Esophagus (tissue), 2 donors: ENCODE data around the gene FUT8. TPM values are rescaled to one million over a fixed set of nuclear protein-coding genes. Genes with fewer than 3 reads are reported as not detected.
"Not testable (repeated sequence)": the region's sequence is repeated elsewhere in the genome, so short reads cannot be mapped to it uniquely, and the experiment has no call there.

Experiments
- H3K27ac ChIP-seq, 2 donors: one replicate each; pipeline ENCODE4 v1.5.1; 2013; ENCODE audit warnings: low read depth in 2 of 2, mild to moderate bottlenecking in 2 of 2, inconsistent platforms in 1 of 2, low read length in 1 of 2, moderate library complexity in 1 of 2
- H3K27me3 ChIP-seq, 2 donors: one replicate each; pipeline ENCODE4 v1.6.1; 2013; ENCODE audit warnings: low read length in 2 of 2, control low read depth in 1 of 2, mild to moderate bottlenecking in 1 of 2; ENCODE audit not compliant: insufficient read depth in 2 of 2, control insufficient read depth in 1 of 2
- H3K36me3 ChIP-seq, 2 donors: one replicate each; pipeline ENCODE4 v1.6.1; 2013; ENCODE audit warnings: low read length in 1 of 2; ENCODE audit not compliant: control insufficient read depth in 2 of 2, insufficient read depth in 2 of 2
- H3K4me1 ChIP-seq, 2 donors: one replicate each; pipeline ENCODE4 v1.6.1; 2013; ENCODE audit warnings: low read length in 1 of 2; ENCODE audit not compliant: control insufficient read depth in 2 of 2, insufficient read depth in 2 of 2
- H3K4me3 ChIP-seq, 2 donors: one replicate each; pipeline ENCODE4 v1.5.1; 2013; ENCODE audit warnings: low read length in 2 of 2, mild to moderate bottlenecking in 2 of 2, low read depth in 1 of 2, moderate library complexity in 1 of 2
- H3K9me3 ChIP-seq, 2 donors: one replicate each; pipeline ENCODE4 v1.6.1; 2013; ENCODE audit warnings: mild to moderate bottlenecking in 2 of 2, low read depth in 1 of 2, low read length in 1 of 2, moderate library complexity in 1 of 2; ENCODE audit not compliant: control insufficient read depth in 2 of 2, insufficient read depth in 1 of 2
- WGBS, 2 donors: extraction: QIAGEN DNeasy Blood & Tissue Kit; methylation state at CpG; one replicate each; pipeline ENCODE4 v1.1.7; 2013; 5-methylcytosine and 5-hydroxymethylcytosine counted together
- polyA plus RNA-seq, 2 donors: library from polyadenylated mRNA; stranded (reverse); fragments of 200-250 nt; gene quantifications; one replicate each; pipeline ENCODE4 v1.2.3, GENCODE V29; 2013
- donor health status: healthy with polysubstance abuse.
- donor health status: Bipolar disorder and iron deficiency.

FUT8 gene
- polyA plus RNA-seq, 2 donors: 2.5 to 3.4 TPM

DNA sequence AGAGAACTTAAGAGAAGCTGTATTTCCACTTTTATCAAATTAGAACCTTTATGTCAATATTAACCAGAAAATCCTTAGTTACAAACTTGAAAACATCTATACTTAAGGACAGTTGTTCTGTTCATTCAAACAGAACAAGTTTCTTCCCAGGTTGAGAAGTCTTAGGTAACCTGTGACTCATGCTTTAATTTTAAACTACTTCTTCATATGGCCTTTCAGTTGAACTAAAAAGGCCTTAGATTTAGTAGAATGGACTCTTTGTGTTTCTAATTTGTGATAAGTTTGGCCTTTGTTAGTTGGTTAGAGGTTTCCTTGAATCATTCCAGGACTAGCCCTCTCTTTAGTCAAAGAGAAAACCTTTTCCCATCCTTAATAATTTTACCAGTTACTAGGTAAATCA lies 274.2 kb downstream of the FUT8 start:
- Histone ChIP-seq H3K27me3 (no peaks in the 10 kb centered on the region), H3K9me3 (no peaks in the 10 kb centered on the region), H3K27ac (no peak overlapping the region), H3K4me3 (no peak overlapping the region), H3K4me1 (no peaks in the 10 kb centered on the region), H3K36me3 (no peaks in the 10 kb centered on the region)

DNA sequence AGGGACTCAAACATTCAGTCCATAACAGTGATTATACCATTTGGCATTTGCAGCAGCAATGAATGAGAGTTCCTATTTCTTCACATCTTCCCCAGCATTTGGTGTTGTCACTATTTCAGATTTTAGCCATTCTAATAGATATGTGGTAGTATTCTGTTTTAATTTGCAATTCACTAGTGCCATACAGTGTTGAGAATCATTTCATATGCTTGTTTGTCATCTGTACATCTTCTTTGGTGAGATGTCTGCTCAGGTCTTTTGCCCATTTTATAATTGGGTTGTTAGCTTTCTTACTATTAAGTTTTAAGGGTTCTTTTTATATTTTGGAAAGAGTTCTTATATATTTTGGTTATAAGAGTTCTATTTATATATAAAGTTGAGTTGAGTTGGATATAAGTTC lies 276.5 kb downstream of the FUT8 start:
- Histone ChIP-seq H3K27me3 (no peaks in the 10 kb centered on the region), H3K4me1 (no peaks in the 10 kb centered on the region), H3K36me3 (no peaks in the 10 kb centered on the region), H3K27ac (no peak overlapping the region), H3K9me3 (no peaks in the 10 kb centered on the region), H3K4me3 (no peak overlapping the region)

DNA sequence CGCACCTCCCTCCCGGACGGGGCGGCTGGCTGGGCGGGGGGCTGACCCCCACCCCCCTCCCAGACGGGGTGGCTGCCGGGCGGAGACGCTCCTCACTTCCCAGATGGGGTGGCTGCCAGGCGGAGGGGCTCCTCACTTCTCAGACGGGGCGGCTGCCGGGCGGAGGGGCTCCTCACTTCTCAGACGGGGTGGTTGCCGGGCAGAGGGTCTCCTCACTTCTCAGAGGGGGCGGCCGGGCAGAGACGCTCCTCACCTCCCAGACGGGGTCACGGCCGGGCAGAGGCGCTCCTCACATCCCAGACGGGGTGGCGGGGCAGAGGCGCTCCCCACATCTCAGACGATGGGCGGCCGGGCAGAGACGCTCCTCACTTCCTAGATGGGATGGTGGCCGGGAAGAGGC lies 280.0 kb downstream of the FUT8 start:
- H3K36me3 ChIP-seq, H3K4me3 ChIP-seq, H3K4me1 ChIP-seq, H3K27ac ChIP-seq, H3K27me3 ChIP-seq, H3K9me3 ChIP-seq: not testable (repeated sequence)
- 96 to 98% methylated on average over 15 to 25 of the region's 31 CpGs for WGBS, 2 donors

DNA sequence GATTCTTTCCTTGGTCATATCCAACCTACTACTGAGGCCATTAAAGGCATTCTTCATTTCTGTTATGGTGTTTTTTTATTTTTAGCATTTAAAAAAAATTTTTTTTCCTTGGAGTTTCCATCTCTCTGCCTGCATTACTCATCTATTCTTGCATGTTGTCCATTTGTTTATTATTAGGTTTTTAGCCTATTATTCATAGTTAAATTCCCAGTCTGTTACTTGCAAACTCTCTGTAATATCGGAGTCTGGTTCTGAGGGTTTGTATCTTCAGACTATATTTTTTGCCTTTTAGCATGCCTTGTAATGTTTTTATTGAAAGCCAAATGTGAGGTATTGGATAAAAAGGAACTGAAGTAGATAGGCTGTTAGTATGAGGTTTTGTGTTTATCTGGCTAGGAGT lies 284.3 kb downstream of the FUT8 start:
- Histone ChIP-seq H3K27ac (no peak overlapping the region), H3K9me3 (no peaks in the 10 kb centered on the region), H3K27me3 (no peaks in the 10 kb centered on the region), H3K36me3 (no peaks in the 10 kb centered on the region), H3K4me1 (no peaks in the 10 kb centered on the region), H3K4me3 (no peak overlapping the region)
- WGBS, 2 donors: 85 to 93% methylated on average over 1 of the region's 1 CpG

DNA sequence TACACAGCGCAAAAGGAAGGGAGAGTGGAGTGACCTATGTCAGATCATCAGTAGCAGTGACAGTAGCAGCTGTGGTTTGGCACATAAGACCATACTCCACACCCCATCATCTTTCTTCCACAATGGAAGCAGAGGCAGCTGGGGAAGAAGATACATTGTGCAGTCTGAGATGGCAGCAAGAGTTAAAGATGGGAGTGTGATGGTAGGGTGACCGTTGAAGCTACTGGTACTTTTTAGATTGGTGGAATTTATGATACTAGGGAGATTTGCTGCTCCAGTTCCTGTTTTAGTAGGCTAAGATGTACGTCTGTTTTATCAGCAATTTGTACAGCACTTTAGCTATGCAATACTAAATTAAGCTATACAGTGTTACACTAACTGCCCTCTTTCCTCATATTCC lies 291.0 kb downstream of the FUT8 start:
- no peaks in the 10 kb centered on the region for H3K4me1 ChIP-seq
- no peak overlapping the region for H3K4me3 ChIP-seq
- no peaks in the 10 kb centered on the region for H3K27me3 ChIP-seq
- no peak overlapping the region for H3K27ac ChIP-seq
- WGBS, 2 donors: 81 to 90% methylated on average over 3 of the region's 3 CpGs
- H3K36me3 ChIP-seq: no peaks in the 10 kb centered on the region
- peaks cover 0 to 1% of the 10 kb centered on the region in 2 donors for H3K9me3 ChIP-seq

DNA sequence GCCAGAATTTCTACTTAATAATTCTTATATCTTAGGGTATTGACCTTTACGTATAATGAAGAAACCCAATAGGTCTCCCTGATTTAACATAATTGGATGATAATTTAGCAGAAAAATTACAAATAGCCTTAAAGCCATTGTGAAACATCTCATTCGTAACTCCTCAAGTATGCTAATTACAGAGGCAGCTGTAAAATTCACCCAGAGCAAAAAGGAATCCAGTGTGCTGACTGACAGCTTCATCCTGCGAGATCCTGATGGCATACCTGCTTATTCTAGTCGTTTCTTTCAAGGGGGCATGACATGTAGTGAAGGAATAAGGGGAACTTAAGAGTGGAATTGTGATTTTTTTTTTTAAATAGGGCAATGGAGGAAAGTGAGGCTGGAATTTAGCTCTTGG lies 291.5 kb downstream of the FUT8 start:
- no peaks in the 10 kb centered on the region for H3K27me3 ChIP-seq
- no peaks in the 10 kb centered on the region for H3K4me1 ChIP-seq
- H3K27ac ChIP-seq: no peak overlapping the region
- no peak overlapping the region for H3K4me3 ChIP-seq
- H3K36me3 ChIP-seq: no peaks in the 10 kb centered on the region
- WGBS, 2 donors: 85 to 87% methylated on average over 4 of the region's 4 CpGs
- H3K9me3 ChIP-seq: peaks cover 0 to 1% of the 10 kb centered on the region in 2 donors

DNA sequence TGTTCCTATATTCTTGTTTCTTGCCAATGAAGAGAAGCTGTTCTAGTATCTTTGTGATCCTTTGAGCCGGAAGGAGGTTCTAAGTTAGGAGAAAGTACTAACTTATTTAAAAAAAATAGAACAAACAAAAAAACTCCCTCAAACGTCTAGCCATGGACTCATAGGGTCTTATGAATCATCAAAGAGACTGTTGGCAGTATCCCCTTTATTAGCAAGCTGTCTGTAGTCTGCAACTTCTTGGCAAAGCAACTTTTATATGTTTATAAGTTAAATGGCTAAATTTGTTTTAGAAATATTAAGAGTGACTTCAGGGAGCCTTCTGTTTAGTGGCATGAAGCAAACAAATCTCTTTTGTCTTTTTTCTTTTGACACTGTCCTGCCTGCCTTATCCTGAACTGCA lies 291.9 kb downstream of the FUT8 start:
- H3K9me3 ChIP-seq: peaks cover 0 to 1% of the 10 kb centered on the region in 2 donors

DNA sequence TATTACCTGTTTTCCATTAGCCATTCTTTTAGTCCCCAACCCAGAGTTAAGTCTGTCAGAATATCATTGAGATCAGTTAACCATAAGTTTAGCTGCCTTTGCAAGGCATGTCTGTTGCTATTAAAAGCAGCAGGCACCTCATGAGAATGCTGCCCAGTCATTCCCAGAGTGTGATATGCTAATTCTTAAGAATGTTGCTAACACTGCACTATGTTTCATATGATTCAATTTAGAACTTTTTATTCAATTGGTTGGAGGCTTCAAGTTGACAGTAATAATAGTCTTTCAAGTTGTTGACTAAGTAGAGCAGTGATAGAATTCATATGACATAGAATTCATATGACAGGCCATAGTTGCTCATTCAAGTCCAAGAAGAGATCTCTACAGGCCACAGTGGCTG lies 292.3 kb downstream of the FUT8 start:
- Histone ChIP-seq H3K4me3 (no peak overlapping the region), H3K36me3 (no peaks in the 10 kb centered on the region), H3K4me1 (no peaks in the 10 kb centered on the region), H3K9me3 (peaks cover 0 to 1% of the 10 kb centered on the region in 2 donors), H3K27ac (no peak overlapping the region), H3K27me3 (no peaks in the 10 kb centered on the region)

More for the DNA sequence above, 291.9 kb downstream of the FUT8 start:
- WGBS, 2 donors: 47 to 48% methylated on average over 2 of the region's 2 CpGs
- no peaks in the 10 kb centered on the region for H3K4me1 ChIP-seq
- H3K4me3 ChIP-seq: no peak overlapping the region
- no peaks in the 10 kb centered on the region for H3K27me3 ChIP-seq
- H3K27ac ChIP-seq: no peak overlapping the region
- H3K36me3 ChIP-seq: no peaks in the 10 kb centered on the region

DNA sequence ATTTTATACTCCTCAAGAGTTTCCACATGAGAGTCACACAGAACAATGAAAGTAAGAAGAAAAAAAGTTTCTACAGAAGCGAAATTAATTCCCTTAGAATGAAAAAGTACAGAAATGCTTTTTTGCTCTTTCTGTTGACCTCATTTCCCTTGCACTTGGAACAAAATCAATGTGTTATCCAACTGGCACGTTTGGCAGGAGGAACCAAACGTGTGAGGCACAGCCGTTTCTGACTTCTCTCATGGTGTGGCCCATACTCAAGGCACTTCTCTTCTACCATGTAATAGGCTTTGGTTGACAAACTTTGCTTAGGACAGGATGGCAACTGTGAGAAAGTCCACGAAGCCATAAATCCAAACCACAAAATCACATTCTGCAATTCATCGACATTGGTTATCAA lies 297.0 kb downstream of the FUT8 start:
- WGBS, 2 donors: 60 to 67% methylated on average over 6 of the region's 6 CpGs
- no peaks in the 10 kb centered on the region for H3K27me3 ChIP-seq
- H3K36me3 ChIP-seq: no peaks in the 10 kb centered on the region
- H3K27ac ChIP-seq: no peak overlapping the region
- H3K4me3 ChIP-seq: no peak overlapping the region
- H3K4me1 ChIP-seq: no peaks in the 10 kb centered on the region
- peaks cover 0 to 1% of the 10 kb centered on the region in 2 donors for H3K9me3 ChIP-seq

DNA sequence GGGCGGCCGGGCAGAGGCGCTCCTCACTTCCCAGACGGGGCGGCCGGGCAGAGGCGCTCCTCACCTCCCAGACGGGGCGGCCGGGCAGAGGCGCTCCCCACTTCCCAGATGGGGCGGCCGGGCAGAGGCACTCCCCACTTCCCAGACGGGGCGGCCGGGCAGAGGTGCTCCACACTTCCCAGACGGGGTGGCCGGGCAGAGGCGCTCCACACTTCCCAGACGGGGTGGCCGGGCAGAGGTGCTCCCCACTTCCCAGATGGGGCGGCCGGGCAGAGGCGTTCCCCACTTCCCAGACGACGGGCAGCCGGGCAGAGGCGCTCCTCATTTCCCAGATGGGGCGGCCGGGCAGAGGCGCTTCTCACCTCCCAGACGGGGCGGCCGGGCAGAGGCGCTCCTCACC lies 304.3 kb downstream of the FUT8 start:
- not testable (repeated sequence) for H3K4me3 ChIP-seq, H3K27ac ChIP-seq, H3K4me1 ChIP-seq, H3K9me3 ChIP-seq, H3K36me3 ChIP-seq, H3K27me3 ChIP-seq
- 99% methylated on average over 30 to 35 of the region's 35 CpGs for WGBS, 2 donors
